IMR-90 (cell line): ENCODE results near the gene FSTL5. TPM values are rescaled to one million over a fixed set of nuclear protein-coding genes. Genes with fewer than 3 reads are reported as not detected.

ENCODE experiments used
- ATAC-seq: fragments of 200-7000 bp; cut with Tn5 transposase; 2 replicates; pipeline ENCODE4 v1.9.1; 2020; ENCODE audit warnings: low read depth, mild to moderate bottlenecking, moderate library complexity
- BruUV-seq: library from RNA; stranded (reverse); fragments of 400-500 nt; replicated peaks from 2 replicates; lab custom pipeline; 2021; lab: Mats Ljungman, UMichigan
- CTCF ChIA-PET: fragments of 300-600 bp; formaldehyde crosslinking; extraction: SDS; loops from one replicate; lab custom pipeline; 2021; ENCODE audit warnings: antibody characterized with exemption; lab: Yijun Ruan, JAX
- POLR2A ChIA-PET: fragments of 300-600 bp; sonication (Branson Sonifier 250); formaldehyde crosslinking; loops from one replicate; lab custom pipeline; 2022; ENCODE audit warnings: antibody characterized with exemption; ENCODE audit not compliant: unreplicated experiment; lab: Charles Lee
- DNase-seq: peaks from one replicate; pipeline ENCODE4 v3.0.0; 2013
- H2AFZ ChIP-seq: replicated peaks from 2 replicates; pipeline ENCODE3; 2013; ENCODE audit warnings: low read length, mild to moderate bottlenecking; ENCODE audit not compliant: poor library complexity
- H2AK5ac ChIP-seq: 2 replicates; pipeline ENCODE4 v1.6.1; 2013; ENCODE audit warnings: low read depth, low read length, inconsistent platforms
- H2AK9ac ChIP-seq: replicated peaks from 2 replicates; pipeline ENCODE3; 2013; ENCODE audit warnings: mild to moderate bottlenecking, low read depth, low read length, moderate library complexity; ENCODE audit not compliant: poor library complexity
- H2BK120ac ChIP-seq: 2 replicates; pipeline ENCODE4 v1.6.1; 2013; ENCODE audit warnings: low read depth, low read length, inconsistent platforms
- H2BK15ac ChIP-seq: 3 replicates; pipeline ENCODE4 v1.6.1; 2013; ENCODE audit warnings: low read depth, low read length, inconsistent platforms
- H2BK20ac ChIP-seq: 2 replicates; pipeline ENCODE4 v1.6.1; 2013; ENCODE audit warnings: low read depth, mild to moderate bottlenecking, inconsistent platforms, low read length, moderate library complexity
- H2BK5ac ChIP-seq: 2 replicates; pipeline ENCODE4 v1.6.1; 2013; ENCODE audit warnings: mild to moderate bottlenecking, low read depth, low read length, inconsistent platforms; ENCODE audit not compliant: poor library complexity, severe bottlenecking
- H3K14ac ChIP-seq: replicated peaks from 2 replicates; pipeline ENCODE4 v1.6.1; 2013; ENCODE audit warnings: low read depth, low read length, inconsistent platforms
- H3K18ac ChIP-seq: 2 replicates; pipeline ENCODE4 v1.6.1; 2013; ENCODE audit warnings: low read depth, low read length, control low read depth
- H3K23ac ChIP-seq: 2 replicates; pipeline ENCODE4 v1.6.1; 2013; ENCODE audit warnings: low read depth, low read length, inconsistent platforms
- H3K27ac ChIP-seq: 2 replicates; pipeline ENCODE4 v1.5.1; 2013; ENCODE audit warnings: mild to moderate bottlenecking, control low read depth, low read length; ENCODE audit not compliant: insufficient read depth
- H3K27me3 ChIP-seq: 2 replicates; pipeline ENCODE4 v1.6.1; 2013; ENCODE audit warnings: low read length; ENCODE audit not compliant: control insufficient read depth, insufficient read depth
- H3K36me3 ChIP-seq: 2 replicates; pipeline ENCODE4 v1.6.1; 2013; ENCODE audit warnings: low read length, mixed read lengths; ENCODE audit not compliant: control insufficient read depth, insufficient read depth
- H3K4ac ChIP-seq: 2 replicates; pipeline ENCODE4 v1.6.1; 2013; ENCODE audit warnings: low read depth, low read length, inconsistent platforms
- H3K4me1 ChIP-seq: 2 replicates; pipeline ENCODE4 v1.6.1; 2013; ENCODE audit warnings: low read length, mixed read lengths; ENCODE audit not compliant: control insufficient read depth, insufficient read depth
- H3K4me2 ChIP-seq: 2 replicates; pipeline ENCODE4 v1.6.1; 2013; ENCODE audit warnings: low read depth, mild to moderate bottlenecking, control low read depth, low read length, moderate library complexity
- H3K4me3 ChIP-seq: 2 replicates; pipeline ENCODE4 v1.5.1; 2013; ENCODE audit warnings: low read depth, mild to moderate bottlenecking, control low read depth, low read length, moderate library complexity; ENCODE audit not compliant: insufficient read depth
- H3K56ac ChIP-seq: 2 replicates; pipeline ENCODE4 v1.6.1; 2013; ENCODE audit warnings: low read length, inconsistent platforms; ENCODE audit not compliant: insufficient read depth; ENCODE audit errors: extremely low read depth
- H3K79me1 ChIP-seq, 2 experiments: 2 replicates each; pipeline ENCODE4 v1.6.1; 2013; ENCODE audit warnings: low read length in 2 of 2, inconsistent platforms in 1 of 2, low read depth in 1 of 2
- H3K9ac ChIP-seq: 2 replicates; pipeline ENCODE4 v1.6.1; 2013; ENCODE audit warnings: low read depth, low read length, control low read depth
- H3K9me1 ChIP-seq: 2 replicates; pipeline ENCODE4 v1.6.1; 2013; ENCODE audit warnings: low read length, inconsistent platforms; ENCODE audit not compliant: insufficient read depth
- H3K9me3 ChIP-seq: 2 replicates; pipeline ENCODE4 v1.6.1; 2013; ENCODE audit warnings: low read length; ENCODE audit not compliant: control insufficient read depth, insufficient read depth
- H4K20me1 ChIP-seq: 2 replicates; pipeline ENCODE4 v1.6.1; 2013; ENCODE audit warnings: low read length, inconsistent platforms; ENCODE audit not compliant: insufficient read depth
- H4K5ac ChIP-seq: 2 replicates; pipeline ENCODE4 v1.6.1; 2013; ENCODE audit warnings: mild to moderate bottlenecking, low read depth, low read length, control low read depth
- H4K8ac ChIP-seq, 2 experiments: 2 replicates each; pipeline ENCODE4 v1.6.1; 2013; ENCODE audit warnings: low read depth in 2 of 2, low read length in 2 of 2, control low read depth in 1 of 2, inconsistent platforms in 1 of 2
- H4K91ac ChIP-seq: 2 replicates; pipeline ENCODE4 v1.6.1; 2013; ENCODE audit warnings: low read depth, low read length, inconsistent platforms; ENCODE audit not compliant: insufficient read depth
- BHLHE40 ChIP-seq: fragments of 150-350 bp; IDR thresholded peaks from 2 replicates; pipeline ENCODE4 v1.6.1; 2016; ENCODE audit warnings: mild to moderate bottlenecking, low read depth, low read length
- CEBPB ChIP-seq: IDR thresholded peaks from 2 replicates; pipeline ENCODE4 v1.6.1; 2012; ENCODE audit warnings: low read depth, low read length, improper control_type of control experiment
- CHD1 ChIP-seq: IDR thresholded peaks from 2 replicates; pipeline ENCODE4 v1.6.1; 2012; ENCODE audit warnings: low read depth, low read length, improper control_type of control experiment
- FOS ChIP-seq: fragments of 150-350 bp; IDR thresholded peaks from 2 replicates; pipeline ENCODE4 v1.6.1; 2016; ENCODE audit warnings: low read depth, low read length
- MAFK ChIP-seq: IDR thresholded peaks from 2 replicates; pipeline ENCODE4 v1.6.1; 2012; ENCODE audit warnings: low read depth, low read length, improper control_type of control experiment
- MAZ ChIP-seq: IDR thresholded peaks from 2 replicates; pipeline ENCODE4 v1.6.1; 2012; ENCODE audit warnings: low read depth, mild to moderate bottlenecking, low read length, improper control_type of control experiment, moderate library complexity, borderline replicate concordance
- MXI1 ChIP-seq: IDR thresholded peaks from 2 replicates; pipeline ENCODE4 v1.6.1; 2012; ENCODE audit warnings: low read depth, mild to moderate bottlenecking, low read length, moderate library complexity, borderline replicate concordance
- NFE2L2 ChIP-seq: fragments of 150-350 bp; IDR thresholded peaks from 2 replicates; pipeline ENCODE4 v1.6.1; 2016; ENCODE audit warnings: low read depth, mild to moderate bottlenecking, low read length
- POLR2A ChIP-seq: IDR thresholded peaks from 2 replicates; pipeline ENCODE4 v1.6.1; 2012; ENCODE audit warnings: mild to moderate bottlenecking, low read depth, low read length
- RAD21 ChIP-seq: IDR thresholded peaks from 2 replicates; pipeline ENCODE4 v1.6.1; 2012; ENCODE audit warnings: low read length, improper control_type of control experiment
- RCOR1 ChIP-seq: IDR thresholded peaks from 2 replicates; pipeline ENCODE4 v1.6.1; 2012; ENCODE audit warnings: mild to moderate bottlenecking, low read length, improper control_type of control experiment; ENCODE audit not compliant: insufficient replicate concordance
- RFX5 ChIP-seq: IDR thresholded peaks from 2 replicates; pipeline ENCODE4 v1.8.0; 2012; ENCODE audit warnings: low read depth, mild to moderate bottlenecking, low read length, moderate library complexity
- SMC3 ChIP-seq: fragments of 150-350 bp; IDR thresholded peaks from 2 replicates; pipeline ENCODE4 v1.6.1; 2016; ENCODE audit warnings: low read depth, mild to moderate bottlenecking, antibody characterized with exemption, low read length, moderate library complexity
- WGBS, 2 experiments: methylation state at CpG; one replicate each; pipeline versions ENCODE4 v1.1.5 to v1.1.7; 2013; ENCODE audit warnings: missing lambda C conversion rate in 2 of 2; ENCODE audit not compliant: insufficient read length in 1 of 2; ENCODE audit errors: extremely low coverage in 2 of 2; 5-methylcytosine and 5-hydroxymethylcytosine counted together
- dilution Hi-C: fragments of 300-500 bp; cut with HindIII; formaldehyde crosslinking; loops from one replicate; pipeline ENCODE4 v1.14.3; 2018; ENCODE audit warnings: low sequenced_read_pairs; ENCODE audit not compliant: unreplicated experiment
- in situ Hi-C: fragments of 300-500 bp; cut with MboI; formaldehyde crosslinking; loops from 3 replicates; pipeline ENCODE4 v1.14.3; 2019; ENCODE audit warnings: low sequenced_read_pairs, inconsistent platforms, mixed read lengths
- intact Hi-C: fragments of 100-400 bp; cut with micrococcal nuclease; formaldehyde crosslinking; loops from 2 replicates; pipeline ENCODE4 v1.10.0; 2022
- polyA plus RNA-seq, 3 experiments: library from polyadenylated mRNA; depleted of rRNA; stranded (reverse); fragments of >200 nt; gene quantifications; 2 replicates each; pipeline ENCODE4 v1.2.3, GENCODE V29; 2012; ENCODE audit warnings: low replicate concordance in 1 of 3
- total RNA-seq: library from RNA; depleted of rRNA; stranded (reverse); fragments of >200 nt; gene quantifications from 2 replicates; pipeline ENCODE4 v1.2.3, GENCODE V29; 2012
- TF ChIP-seq, protein P1 (sequence below): fragments of 150-350 bp; IDR thresholded peaks from 2 replicates; pipeline ENCODE4 v1.6.1; 2017; ENCODE audit warnings: mild to moderate bottlenecking, antibody characterized with exemption, low read length, low read depth
- TF ChIP-seq, protein P2 (sequence below): fragments of 150-350 bp; IDR thresholded peaks from 2 replicates; pipeline ENCODE4 v1.6.1; 2016; ENCODE audit warnings: low read depth, mild to moderate bottlenecking, low read length, moderate library complexity, borderline replicate concordance
- TF ChIP-seq, protein P3 (sequence below): conservative IDR thresholded peaks from 2 replicates; pipeline ENCODE4 v1.5.1; 2012; ENCODE audit warnings: mild to moderate bottlenecking, low read depth, low read length, improper control_type of control experiment

FSTL5 gene
- total and polyA plus RNA-seq, 2 of the 4 experiments (the other 2 are of a cell fraction), result under 0.01 TPM; not detected in 1

GRCh38 chr4:161823450-161823849 is 340.4 kb downstream of the FSTL5 start:
- POLR2A ChIA-PET, result no interaction called here
- in situ Hi-C loops, result no loop called here
- no peak for ATAC-seq
- Histone ChIP-seq H3K36me3 (no peaks in the 10 kb centered on the region), H2BK5ac (no peak overlapping the region), H3K9me1 (no peaks in the 10 kb centered on the region), H3K18ac (no peak overlapping the region), H3K27me3 (no peaks in the 10 kb centered on the region), H2BK120ac (no peak overlapping the region), H2AFZ (no peak overlapping the region), H4K5ac (no peak overlapping the region), H3K27ac (no peak overlapping the region), H3K4me2 (no peak overlapping the region), H2BK20ac (no peak overlapping the region), H3K23ac (no peak overlapping the region), H2AK5ac (no peak overlapping the region), H3K79me1 (no peaks in the 10 kb centered on the region), H4K8ac (no peak overlapping the region), H3K9ac (no peak overlapping the region), H3K56ac (no peak overlapping the region), H3K4ac (no peak overlapping the region), H2BK15ac (no peak overlapping the region), H4K20me1 (no peaks in the 10 kb centered on the region), H3K9me3 (peaks cover 13% of the 10 kb centered on the region), H3K4me1 (no peaks in the 10 kb centered on the region), H3K14ac (no peak overlapping the region), H4K91ac (no peak overlapping the region), H3K4me3 (no peak overlapping the region), H2AK9ac (no peak overlapping the region)
- intact Hi-C loops, result no loop called here
- DNase-seq, result no peak
- CTCF ChIA-PET, result no interaction called here
- no TSS peak for BruUV-seq
- dilution Hi-C loops, result no loop called here
- no CpG with 5 or more reads among the region's 1 CpG for WGBS, 2 experiments
- TF ChIP-seq NFE2L2, result no peak
- no peak for TF ChIP-seq CEBPB
- no peak for TF ChIP-seq MAZ
- TF ChIP-seq RCOR1, result no peak
- TF ChIP-seq, protein P1, sequence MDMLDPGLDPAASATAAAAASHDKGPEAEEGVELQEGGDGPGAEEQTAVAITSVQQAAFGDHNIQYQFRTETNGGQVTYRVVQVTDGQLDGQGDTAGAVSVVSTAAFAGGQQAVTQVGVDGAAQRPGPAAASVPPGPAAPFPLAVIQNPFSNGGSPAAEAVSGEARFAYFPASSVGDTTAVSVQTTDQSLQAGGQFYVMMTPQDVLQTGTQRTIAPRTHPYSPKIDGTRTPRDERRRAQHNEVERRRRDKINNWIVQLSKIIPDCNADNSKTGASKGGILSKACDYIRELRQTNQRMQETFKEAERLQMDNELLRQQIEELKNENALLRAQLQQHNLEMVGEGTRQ, result no peak
- TF ChIP-seq MXI1, result no peak
- no peak for TF ChIP-seq BHLHE40
- TF ChIP-seq, protein P2, sequence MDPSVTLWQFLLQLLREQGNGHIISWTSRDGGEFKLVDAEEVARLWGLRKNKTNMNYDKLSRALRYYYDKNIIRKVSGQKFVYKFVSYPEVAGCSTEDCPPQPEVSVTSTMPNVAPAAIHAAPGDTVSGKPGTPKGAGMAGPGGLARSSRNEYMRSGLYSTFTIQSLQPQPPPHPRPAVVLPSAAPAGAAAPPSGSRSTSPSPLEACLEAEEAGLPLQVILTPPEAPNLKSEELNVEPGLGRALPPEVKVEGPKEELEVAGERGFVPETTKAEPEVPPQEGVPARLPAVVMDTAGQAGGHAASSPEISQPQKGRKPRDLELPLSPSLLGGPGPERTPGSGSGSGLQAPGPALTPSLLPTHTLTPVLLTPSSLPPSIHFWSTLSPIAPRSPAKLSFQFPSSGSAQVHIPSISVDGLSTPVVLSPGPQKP, result no peak
- no peak for TF ChIP-seq RFX5
- no peak for TF ChIP-seq FOS
- TF ChIP-seq POLR2A, result no peak
- TF ChIP-seq, protein P3, sequence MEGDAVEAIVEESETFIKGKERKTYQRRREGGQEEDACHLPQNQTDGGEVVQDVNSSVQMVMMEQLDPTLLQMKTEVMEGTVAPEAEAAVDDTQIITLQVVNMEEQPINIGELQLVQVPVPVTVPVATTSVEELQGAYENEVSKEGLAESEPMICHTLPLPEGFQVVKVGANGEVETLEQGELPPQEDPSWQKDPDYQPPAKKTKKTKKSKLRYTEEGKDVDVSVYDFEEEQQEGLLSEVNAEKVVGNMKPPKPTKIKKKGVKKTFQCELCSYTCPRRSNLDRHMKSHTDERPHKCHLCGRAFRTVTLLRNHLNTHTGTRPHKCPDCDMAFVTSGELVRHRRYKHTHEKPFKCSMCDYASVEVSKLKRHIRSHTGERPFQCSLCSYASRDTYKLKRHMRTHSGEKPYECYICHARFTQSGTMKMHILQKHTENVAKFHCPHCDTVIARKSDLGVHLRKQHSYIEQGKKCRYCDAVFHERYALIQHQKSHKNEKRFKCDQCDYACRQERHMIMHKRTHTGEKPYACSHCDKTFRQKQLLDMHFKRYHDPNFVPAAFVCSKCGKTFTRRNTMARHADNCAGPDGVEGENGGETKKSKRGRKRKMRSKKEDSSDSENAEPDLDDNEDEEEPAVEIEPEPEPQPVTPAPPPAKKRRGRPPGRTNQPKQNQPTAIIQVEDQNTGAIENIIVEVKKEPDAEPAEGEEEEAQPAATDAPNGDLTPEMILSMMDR, result no peak
- no peak for TF ChIP-seq SMC3
- TF ChIP-seq RAD21, result no peak
- no peak for TF ChIP-seq MAFK
- no peak for TF ChIP-seq CHD1
